NOMO-1 (cell line): ENCODE data around the gene FGG.

Experiments used
- DNase-seq, 2 experiments: peaks; one replicate each; lab custom pipeline; 2025; ENCODE audit not compliant: unreplicated experiment in 2 of 2; lab: John Stamatoyannopoulos, UW

Gene FGG

DNA sequence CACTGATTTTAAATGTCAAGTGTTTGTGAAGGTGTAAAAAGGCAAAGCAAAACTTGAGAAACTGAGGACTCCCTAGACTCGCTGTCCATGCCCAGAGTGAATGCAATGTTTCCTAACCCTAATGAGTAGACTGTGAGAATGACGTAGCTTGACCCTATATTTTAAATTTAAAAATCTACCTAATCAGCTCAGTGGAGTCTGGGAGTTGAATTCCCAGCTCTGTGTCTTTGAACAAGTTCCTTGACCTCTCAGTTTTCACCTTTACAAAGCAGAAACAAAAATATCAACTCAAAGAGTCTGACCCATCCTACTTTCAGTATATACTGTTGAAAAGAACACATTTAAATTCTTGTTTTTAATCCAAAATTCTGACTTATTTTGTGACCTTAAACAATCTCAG, 24.3 kb downstream of the FGG start:
- DNase-seq: no peak

DNA sequence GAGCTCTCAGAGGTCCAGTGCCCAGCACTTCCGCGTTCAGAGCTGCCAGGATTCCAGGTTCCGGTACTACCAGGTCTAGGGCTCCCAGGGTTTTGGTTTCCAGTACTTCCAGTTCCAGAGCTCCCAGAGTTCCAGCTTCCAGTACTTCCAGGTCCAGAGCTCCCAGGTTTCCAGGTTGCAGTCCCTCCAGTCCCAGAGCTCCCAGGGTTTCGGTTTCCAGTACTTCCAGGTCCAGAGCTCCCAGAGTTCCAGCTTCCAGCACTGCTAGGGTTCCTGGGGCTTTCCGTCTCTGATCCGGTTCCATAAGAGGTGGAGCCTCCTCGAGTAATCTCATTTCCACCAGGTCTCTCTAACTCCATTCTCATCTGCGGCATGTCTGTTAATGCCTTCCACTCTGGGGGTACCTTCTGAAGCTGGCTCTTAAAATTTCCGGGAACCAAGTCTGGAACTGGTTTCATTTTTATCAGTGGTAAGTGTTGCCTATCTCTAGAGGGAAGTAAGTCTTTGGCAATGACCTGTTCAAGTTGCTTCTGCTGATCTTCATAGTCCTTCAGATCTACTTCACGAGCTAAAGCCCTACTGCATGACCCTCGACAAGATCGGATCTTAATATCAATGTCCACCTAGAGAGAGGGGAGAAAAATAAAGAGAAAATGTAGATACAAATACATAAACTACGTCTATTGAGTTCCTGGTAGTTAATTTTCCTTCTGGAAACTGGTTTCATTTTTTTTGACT, 26.0 kb downstream of the FGG start:
- peak in 1 of 2 experiments; percentile 15 for DNase-seq

DNA sequence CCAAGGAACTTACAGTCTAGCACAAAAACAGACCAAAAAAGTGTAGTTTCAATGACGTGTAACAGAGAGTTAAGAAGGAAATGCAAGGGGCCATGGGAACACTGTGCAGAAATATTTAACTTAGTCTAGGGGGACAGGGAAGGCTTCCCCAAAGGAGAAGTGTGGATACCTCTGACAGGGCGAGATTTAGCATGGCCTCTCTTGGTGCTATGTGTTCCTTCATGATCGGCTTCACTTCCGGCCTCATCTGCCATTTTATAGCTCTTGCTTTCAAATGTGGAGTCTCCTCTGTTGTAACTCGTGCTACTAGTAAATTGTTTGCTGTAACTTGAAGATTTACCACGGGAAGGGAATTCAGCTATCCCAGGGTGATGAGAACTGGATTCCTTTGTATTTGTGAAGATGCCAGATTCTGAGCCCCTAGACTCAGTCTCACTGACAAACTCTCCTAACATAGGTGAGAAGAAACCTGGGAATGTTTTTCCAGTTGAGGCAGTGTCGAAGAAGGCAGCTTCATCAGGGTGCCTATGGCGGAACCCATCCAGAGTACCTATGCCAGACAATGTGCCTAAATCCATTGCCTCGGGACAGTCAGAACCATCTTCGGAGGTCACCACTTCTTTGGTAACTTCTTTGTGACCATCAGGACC, 27.0 kb downstream of the FGG start:
- DNase-seq: no peak

DNA sequence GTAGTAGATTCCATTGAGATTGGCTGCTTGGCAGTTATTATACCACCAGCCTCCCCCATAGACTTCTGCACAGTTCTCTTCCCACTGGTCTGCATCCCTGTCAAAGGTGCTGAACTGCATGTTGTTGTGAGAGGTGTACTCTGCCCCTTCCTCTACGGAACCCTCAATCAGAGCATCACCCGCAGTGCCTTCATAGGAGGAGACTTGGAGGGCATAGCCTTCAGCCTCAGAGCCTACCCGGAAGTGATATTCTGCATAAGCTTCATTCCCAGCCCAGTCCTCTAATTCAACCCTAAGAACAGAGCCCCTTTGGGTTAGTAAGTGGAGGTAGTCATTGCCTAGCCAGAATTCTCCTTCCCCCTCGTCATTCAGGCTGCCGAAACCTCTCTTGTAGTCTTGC, 28.2 kb downstream of the FGG start:
- no peak for DNase-seq

DNA sequence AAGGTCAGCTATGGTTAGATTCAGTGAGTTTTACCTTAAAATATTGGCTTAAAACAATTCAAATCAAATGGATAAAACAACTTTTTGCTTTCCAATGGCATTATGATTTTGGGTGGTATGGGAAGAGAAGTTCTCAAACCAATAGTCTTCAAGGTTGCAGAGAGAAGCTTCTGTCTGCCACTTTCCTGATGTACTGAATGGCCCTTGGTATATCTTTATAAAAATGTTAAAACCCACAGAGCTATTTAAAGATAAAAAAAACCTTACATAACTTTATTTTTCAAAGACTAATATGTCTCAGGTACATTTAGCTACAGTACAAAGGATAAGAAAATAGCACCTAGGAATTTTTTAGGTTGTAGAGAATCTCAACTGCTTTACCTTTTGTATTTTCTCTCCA, 28.8 kb downstream of the FGG start:
- no peak for DNase-seq

DNA sequence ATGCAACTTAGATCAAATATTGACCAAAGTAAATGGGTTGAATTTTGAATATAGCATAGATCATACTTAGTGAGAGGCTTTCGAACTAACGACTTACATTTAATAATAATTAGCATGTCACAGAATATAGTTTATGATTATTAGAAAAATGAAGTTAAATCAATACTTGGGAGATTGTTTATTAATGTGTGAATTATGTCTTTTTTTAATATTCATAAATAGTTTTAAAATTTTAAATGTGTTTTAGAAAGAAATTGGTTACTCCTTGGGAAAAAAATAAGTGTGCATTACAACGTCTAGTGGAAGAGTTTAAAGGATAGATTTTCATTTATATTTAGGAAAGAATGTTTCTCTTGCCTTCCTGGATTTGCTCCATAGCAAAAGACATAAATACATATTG, 29.2 kb downstream of the FGG start:
- DNase-seq: no peak

DNA sequence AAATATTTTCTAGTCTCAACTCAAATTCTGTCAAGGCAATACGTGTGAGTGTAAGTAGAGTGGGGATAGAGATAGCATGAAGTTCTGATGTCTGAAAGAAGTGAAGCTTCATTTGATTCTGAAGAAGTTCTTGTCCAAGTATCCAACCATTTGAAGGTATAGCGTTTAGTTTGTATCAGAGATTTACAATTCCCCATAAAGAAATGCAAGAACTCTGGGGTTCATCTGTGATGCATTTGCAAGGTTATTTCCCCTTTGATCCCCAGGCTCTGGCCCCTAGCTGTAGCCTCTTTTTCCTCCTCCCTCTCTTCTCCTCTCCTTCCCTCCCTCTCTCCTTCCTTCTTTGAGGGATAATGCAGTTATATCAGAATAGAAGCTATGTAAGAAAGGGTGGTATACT, 29.7 kb downstream of the FGG start:
- no peak for DNase-seq

DNA sequence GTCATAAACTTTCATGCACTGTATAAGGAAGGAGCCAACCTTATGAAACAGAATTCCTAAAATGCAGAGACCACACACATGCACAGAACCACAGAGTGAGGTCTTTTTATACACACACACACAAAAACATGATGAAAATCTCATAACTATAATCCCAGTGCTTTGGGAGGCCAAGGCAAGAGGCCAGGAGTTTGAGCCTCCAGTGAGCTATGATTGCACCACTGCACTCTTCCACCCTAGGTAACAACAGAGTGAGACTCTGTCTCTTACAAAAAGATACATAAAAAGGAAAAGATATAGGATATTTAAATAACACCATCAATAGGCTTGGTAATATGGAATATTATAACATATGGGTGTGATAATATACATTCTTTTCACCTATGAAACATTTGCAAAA, 32.5 kb downstream of the FGG start:
- DNase-seq: no peak

DNA sequence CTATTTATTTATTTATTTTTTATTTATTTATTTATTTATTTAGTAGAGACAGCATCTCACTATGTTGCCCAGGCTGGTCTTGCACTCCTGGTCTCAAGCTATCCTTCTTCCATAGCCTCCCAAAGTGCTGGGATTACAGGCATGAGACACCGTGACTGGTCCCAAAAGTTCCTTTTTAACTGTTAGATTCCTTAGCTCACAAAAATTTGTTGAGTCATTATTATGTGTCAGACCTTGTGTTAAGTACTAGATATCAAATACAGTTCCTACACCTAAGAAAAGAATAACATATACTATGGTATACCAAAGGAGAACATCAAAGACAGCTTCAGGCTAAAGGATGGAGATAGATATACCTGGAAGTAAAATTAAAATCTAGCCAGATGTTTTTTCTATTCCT, 33.5 kb downstream of the FGG start:
- DNase-seq: no peak

DNA sequence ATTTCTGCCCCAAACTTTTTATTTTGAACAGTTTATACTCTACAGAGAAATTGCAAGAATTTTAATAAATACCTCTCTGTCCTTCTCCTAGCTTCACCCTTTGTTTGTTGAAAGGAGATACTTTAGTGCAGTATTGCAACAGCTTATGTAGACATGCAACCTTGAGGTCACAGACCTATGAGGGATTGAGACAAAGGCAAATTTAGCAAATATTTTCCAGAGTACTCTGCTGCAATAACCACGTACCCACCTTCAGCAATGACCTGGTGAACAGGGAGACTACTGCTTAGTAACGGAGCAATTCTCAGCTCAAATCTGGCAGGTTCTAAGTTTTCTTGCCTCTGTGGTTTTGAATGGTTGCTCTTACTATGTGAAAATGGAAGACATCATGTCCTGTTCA, 35.1 kb downstream of the FGG start:
- no peak for DNase-seq

DNA sequence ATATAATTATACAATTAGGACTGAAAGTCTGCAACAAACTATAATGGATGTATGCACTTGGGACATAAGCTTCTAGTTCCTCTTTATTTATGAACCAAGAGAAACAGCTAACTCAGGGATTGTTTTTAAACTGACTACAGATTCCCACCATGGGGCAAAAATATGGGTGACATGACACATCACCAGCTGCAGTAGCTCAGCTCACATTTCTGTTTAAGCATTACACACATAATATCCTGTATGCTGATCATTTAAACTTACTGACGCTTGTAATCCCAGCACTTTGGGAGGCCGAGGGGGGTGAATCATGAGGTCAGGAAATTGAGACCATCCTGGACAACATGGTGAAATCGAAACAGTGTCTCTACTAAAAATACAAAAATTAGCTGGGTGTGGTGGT, 38.1 kb downstream of the FGG start:
- DNase-seq: peak in 1 of 2 experiments; percentile 1

DNA sequence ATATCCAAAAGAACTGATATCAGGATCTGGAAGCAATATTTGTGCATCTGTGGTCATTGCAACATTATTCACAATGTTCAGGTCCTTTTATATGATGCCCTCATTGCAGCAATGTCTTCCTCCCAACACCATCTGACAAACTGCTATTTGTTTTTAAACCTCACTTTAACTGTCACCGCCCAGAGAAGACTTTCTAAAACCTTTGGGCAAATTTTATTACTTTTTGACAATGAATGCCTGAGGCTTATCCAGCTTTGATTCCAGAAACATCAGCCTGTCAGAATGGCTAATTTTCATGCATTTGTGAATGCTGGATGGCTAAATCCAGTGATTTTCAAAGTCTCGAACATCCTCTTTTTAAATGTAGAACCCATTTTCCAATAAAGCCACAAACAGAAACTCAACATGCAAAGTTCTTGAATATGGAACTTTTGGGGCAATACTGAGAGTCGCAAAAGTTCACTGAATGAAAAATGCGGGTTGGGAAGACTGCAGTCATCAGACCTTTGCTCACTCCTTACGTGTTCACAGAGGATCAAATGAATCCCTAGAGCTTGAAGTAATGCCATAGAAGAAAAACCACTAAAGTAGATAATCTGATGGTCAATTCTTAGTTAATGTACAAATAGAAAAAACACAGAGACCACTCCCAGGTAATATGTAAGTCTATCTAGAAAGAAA, 39.1 kb downstream of the FGG start:
- DNase-seq: no peak

DNA sequence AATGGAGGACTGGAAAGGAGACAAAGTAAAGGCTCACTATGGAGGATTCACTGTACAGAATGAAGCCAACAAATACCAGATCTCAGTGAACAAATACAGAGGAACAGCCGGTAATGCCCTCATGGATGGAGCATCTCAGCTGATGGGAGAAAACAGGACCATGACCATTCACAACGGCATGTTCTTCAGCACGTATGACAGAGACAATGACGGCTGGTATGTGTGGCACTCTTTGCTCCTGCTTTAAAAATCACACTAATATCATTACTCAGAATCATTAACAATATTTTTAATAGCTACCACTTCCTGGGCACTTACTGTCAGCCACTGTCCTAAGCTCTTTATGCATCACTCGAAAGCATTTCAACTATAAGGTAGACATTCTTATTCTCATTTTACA, 42.9 kb downstream of the FGG start:
- DNase-seq: no peak

DNA sequence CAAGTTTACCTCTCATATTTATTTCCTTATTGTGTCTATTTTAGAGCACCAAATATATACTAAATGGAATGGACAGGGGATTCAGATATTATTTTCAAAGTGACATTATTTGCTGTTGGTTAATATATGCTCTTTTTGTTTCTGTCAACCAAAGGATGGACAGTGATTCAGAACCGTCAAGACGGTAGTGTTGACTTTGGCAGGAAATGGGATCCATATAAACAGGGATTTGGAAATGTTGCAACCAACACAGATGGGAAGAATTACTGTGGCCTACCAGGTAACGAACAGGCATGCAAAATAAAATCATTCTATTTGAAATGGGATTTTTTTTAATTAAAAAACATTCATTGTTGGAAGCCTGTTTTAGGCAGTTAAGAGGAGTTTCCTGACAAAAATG, 43.4 kb downstream of the FGG start:
- DNase-seq: no peak

DNA sequence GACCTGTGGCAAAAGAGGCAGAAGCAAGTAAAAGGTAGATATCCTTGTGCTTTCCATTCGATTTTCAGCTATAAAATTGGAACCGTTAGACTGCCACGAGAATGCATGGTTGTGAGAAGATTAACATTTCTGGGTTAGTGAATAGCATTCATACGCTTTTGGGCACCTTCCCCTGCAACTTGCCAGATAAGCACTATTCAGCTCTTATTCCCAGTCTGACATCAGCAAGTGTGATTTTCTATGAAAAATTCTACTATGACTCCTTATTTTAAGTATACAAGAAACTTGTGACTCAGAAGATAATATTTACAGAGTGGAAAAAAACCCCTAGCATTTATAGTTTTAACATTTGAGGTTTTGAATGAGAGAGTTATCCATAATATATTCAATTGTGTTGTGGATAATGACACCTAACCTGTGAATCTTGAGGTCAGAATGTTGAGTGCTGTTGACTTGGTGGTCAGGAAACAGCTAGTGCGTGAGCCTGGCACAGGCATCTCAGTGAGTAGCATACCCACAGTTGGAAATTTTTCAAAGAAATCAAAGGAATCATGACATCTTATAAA, 45.7 kb downstream of the FGG start:
- no peak for DNase-seq

DNA sequence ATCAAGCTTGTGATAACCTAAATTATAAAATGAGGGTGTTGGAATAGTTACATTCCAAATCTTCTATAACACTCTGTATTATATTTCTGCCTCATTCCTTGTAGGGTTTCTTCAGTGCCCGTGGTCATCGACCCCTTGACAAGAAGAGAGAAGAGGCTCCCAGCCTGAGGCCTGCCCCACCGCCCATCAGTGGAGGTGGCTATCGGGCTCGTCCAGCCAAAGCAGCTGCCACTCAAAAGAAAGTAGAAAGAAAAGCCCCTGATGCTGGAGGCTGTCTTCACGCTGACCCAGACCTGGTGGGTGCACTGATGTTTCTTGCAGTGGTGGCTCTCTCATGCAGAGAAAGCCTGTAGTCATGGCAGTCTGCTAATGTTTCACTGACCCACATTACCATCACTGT, 46.8 kb downstream of the FGG start:
- DNase-seq: no peak

DNA sequence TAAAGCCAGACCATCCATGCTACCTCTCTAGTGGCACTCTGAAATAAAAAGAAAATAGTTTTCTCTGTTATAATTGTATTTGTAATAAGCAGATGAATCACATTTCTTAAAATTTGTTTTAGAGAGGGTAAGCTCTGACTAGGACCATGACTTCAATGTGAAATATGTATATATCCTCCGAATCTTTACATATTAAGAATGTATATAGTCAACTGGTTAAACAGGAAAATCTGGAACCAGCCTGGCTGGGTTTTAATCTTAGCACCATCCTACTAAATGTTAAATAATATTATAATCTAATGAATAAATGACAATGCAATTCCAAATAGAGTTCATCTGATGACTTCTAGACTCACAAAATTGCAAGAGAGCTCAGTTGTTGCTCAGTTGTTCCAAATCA, 48.1 kb downstream of the FGG start:
- DNase-seq: no peak

DNA sequence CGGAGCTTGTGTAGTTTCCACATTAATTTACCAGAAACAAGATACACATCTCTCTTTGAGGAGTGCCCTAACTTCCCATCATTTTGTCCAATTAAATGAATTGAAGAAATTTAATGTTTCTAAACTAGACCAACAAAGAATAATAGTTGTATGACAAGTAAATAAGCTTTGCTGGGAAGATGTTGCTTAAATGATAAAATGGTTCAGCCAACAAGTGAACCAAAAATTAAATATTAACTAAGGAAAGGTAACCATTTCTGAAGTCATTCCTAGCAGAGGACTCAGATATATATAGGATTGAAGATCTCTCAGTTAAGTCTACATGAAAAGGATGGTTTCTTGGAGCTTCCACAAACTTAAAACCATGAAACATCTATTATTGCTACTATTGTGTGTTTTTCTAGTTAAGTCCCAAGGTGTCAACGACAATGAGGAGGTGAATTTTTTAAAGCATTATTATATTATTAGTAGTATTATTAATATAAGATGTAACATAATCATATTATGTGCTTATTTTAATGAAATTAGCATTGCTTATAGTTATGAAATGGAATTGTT, 49.7 kb downstream of the FGG start, which contains the start of gene FGB:
TSS of gene FGB (plus strand) at position 315 of the 558 bp plus-strand sequence. CDS start at position 323, 8 bp downstream.
- no peak for DNase-seq

DNA sequence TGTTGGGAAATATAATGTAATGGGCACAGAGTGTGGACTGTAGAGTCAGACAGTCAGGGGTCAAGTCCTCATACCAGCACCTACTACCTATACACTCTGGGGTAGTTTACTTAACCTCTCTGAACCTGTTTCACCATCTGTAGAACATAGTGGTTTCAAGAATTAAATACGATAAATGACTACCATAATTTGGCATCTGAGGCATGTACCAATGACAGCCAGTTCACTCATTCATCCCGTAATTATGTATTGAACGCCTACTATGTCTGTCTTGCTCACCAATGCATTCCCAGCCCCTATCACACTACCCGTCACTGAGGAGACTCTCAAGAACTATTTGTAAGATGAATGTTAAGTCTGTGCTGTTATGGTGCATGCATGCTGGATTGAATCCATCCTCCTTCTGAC, 51.6 kb downstream of the FGG start:
- DNase-seq: no peak

DNA sequence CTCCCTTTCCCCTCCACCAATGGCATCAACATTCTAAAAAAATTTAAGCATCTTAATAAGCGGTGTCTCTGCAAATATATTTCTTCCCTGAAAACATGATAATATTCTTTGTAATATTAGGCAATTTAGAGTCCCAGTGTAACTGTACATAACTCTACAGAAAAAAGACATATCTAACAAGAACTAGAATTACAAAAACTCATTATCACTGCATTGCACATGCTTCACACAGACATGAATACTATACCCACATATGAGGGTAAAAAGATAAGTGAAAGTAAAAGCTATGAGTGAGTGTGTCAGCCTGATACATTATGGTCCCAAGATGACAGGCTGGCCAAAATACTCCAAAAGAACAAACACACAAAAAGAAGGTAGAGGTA, 52.0 kb downstream of the FGG start:
- DNase-seq: no peak
